GM23338 (cell line): ENCODE results near the gene WASF2. TPM values are rescaled to one million over a fixed set of nuclear protein-coding genes. Genes with fewer than 3 reads are reported as not detected.
A peak's percentile ranks its signal among the peaks of the same experiment; 100 is the strongest.

Experiments used
- ATAC-seq: fragments of 200-7000 bp; cut with Tn5 transposase; 3 replicates; pipeline ENCODE4 v1.9.1; 2020
- DNase-seq: peaks from one replicate; pipeline ENCODE4 v3.0.0-alpha.2; 2015; ENCODE audit warnings: low spot score
- H2AFZ ChIP-seq: fragments of 200-600 bp; sonication (generic); 2 replicates; pipeline ENCODE4 v1.8.0; 2016; ENCODE audit warnings: antibody characterized with exemption, mild to moderate bottlenecking, moderate library complexity
- H3F3A ChIP-seq: fragments of 200-600 bp; sonication (generic); replicated peaks from 2 replicates; pipeline ENCODE4 v1.8.0; 2017; ENCODE audit warnings: antibody characterized with exemption, mixed run types, low read depth
- H3K27ac ChIP-seq: fragments of 200-600 bp; sonication (generic); 2 replicates; pipeline ENCODE4 v1.6.1; 2016; ENCODE audit warnings: low read depth
- H3K27me3 ChIP-seq: fragments of 200-600 bp; sonication (generic); 2 replicates; pipeline ENCODE4 v1.8.0; 2016; ENCODE audit warnings: mild to moderate bottlenecking, mixed run types, moderate library complexity; ENCODE audit not compliant: insufficient read depth
- H3K36me3 ChIP-seq: fragments of 200-600 bp; sonication (generic); 2 replicates; pipeline ENCODE4 v1.8.0; 2016; ENCODE audit warnings: mild to moderate bottlenecking; ENCODE audit not compliant: insufficient read depth
- H3K4me1 ChIP-seq: fragments of 200-600 bp; sonication (generic); 2 replicates; pipeline ENCODE4 v1.8.0; 2016; ENCODE audit warnings: mild to moderate bottlenecking, moderate library complexity; ENCODE audit not compliant: insufficient read depth
- H3K4me2 ChIP-seq: fragments of 200-600 bp; sonication (generic); 2 replicates; pipeline ENCODE4 v1.7.1; 2017; ENCODE audit warnings: mixed run types
- H3K4me3 ChIP-seq: fragments of 200-600 bp; sonication (generic); 2 replicates; pipeline ENCODE4 v1.6.1; 2016; ENCODE audit warnings: mixed run types
- H3K79me2 ChIP-seq: fragments of 200-600 bp; sonication (generic); replicated peaks from 2 replicates; pipeline ENCODE4 v1.8.0; 2017; ENCODE audit warnings: mild to moderate bottlenecking; ENCODE audit not compliant: insufficient read depth
- H3K9me2 ChIP-seq: fragments of 200-600 bp; sonication (generic); 2 replicates; pipeline ENCODE4 v1.8.0; 2017; ENCODE audit not compliant: insufficient read depth
- H4K20me1 ChIP-seq: fragments of 200-600 bp; sonication (generic); replicated peaks from 2 replicates; pipeline ENCODE4 v1.8.0; 2017; ENCODE audit warnings: mild to moderate bottlenecking; ENCODE audit not compliant: insufficient read depth
- H3K27ac Mint-ChIP-seq: 2 replicates; pipeline ENCODE4 v1.8.0; 2020; ENCODE audit warnings: inconsistent platforms, mild to moderate bottlenecking, moderate library complexity, mixed read lengths
- H3K27me3 Mint-ChIP-seq: 3 replicates; pipeline ENCODE4 v1.8.0; 2022; ENCODE audit warnings: low read depth, mild to moderate bottlenecking, moderate library complexity, mixed read lengths, inconsistent platforms; ENCODE audit not compliant: insufficient read depth, poor library complexity
- H3K36me3 Mint-ChIP-seq: 3 replicates; pipeline ENCODE4 v1.8.0; 2021; ENCODE audit warnings: low read depth, mild to moderate bottlenecking, inconsistent platforms, moderate library complexity, mixed read lengths
- H3K4me1 Mint-ChIP-seq: 3 replicates; pipeline ENCODE4 v1.8.0; 2020; ENCODE audit warnings: mild to moderate bottlenecking, inconsistent platforms, mixed read lengths
- H3K4me3 Mint-ChIP-seq: 3 replicates; pipeline ENCODE4 v1.8.0; 2021; ENCODE audit warnings: moderate library complexity, mild to moderate bottlenecking, inconsistent platforms, mixed read lengths
- H3K9me3 Mint-ChIP-seq: 3 replicates; pipeline ENCODE4 v1.8.0; 2020; ENCODE audit warnings: moderate library complexity, mild to moderate bottlenecking, inconsistent platforms, mixed read lengths
- EZH2phosphoT487 ChIP-seq: fragments of 200-600 bp; sonication (generic); IDR thresholded peaks from one replicate; pipeline ENCODE4 v1.8.1; 2018; ENCODE audit warnings: antibody characterized with exemption; ENCODE audit not compliant: unreplicated experiment
- JUNB ChIP-seq: IDR thresholded peaks from one replicate; pipeline ENCODE4 v1.6.1; 2016; ENCODE audit warnings: antibody characterized with exemption; ENCODE audit not compliant: unreplicated experiment
- NANOG ChIP-seq: IDR thresholded peaks from 2 replicates; pipeline ENCODE4 v1.6.1; 2016; ENCODE audit warnings: antibody characterized with exemption, borderline replicate concordance
- POLR2AphosphoS5 ChIP-seq: IDR thresholded peaks from 2 replicates; pipeline ENCODE4 v1.6.1; 2016; ENCODE audit warnings: antibody characterized with exemption, low read depth
- STAT1 ChIP-seq: IDR thresholded peaks from one replicate; pipeline ENCODE4 v1.6.1; 2016; ENCODE audit warnings: antibody characterized with exemption; ENCODE audit not compliant: unreplicated experiment
- ZNF114 ChIP-seq: fragments of 250-450 bp; sonication (Bioruptor Pico); IDR thresholded peaks from 2 replicates; pipeline ENCODE4 v1.5.0; 2020; ENCODE audit warnings: mild to moderate bottlenecking, moderate library complexity
- ZNF462 ChIP-seq: fragments of 250-450 bp; sonication (Bioruptor Pico); IDR thresholded peaks from 2 replicates; pipeline ENCODE4 v1.5.0; 2020; ENCODE audit warnings: mild to moderate bottlenecking, moderate library complexity
- polyA plus RNA-seq: library from polyadenylated mRNA; unstranded; fragments of >200 nt; fragmentation: Nextera tagmentation; extraction: Ambion mirVana; gene quantifications from 2 replicates; pipeline ENCODE4 v1.2.1, GENCODE V29; 2016
- total RNA-seq: library from RNA; depleted of rRNA; stranded (reverse); fragments of >200 nt; shearing (Covaris generic); gene quantifications from 2 replicates; pipeline ENCODE4 v1.2.3, GENCODE V29; 2014
- TF ChIP-seq, protein P1 (sequence below): IDR thresholded peaks from one replicate; pipeline ENCODE4 v1.6.1; 2018; ENCODE audit warnings: antibody characterized with exemption; ENCODE audit not compliant: unreplicated experiment
- TF ChIP-seq, protein P2 (sequence below), 2 experiments: fragments of 200-600 bp in 1 of 2; sonication (generic) in 1 of 2; conservative IDR thresholded peaks; 2 replicates each; pipeline versions ENCODE4 v1.5.1 to v1.6.1; 2016 to 2017; ENCODE audit warnings: antibody characterized with exemption in 2 of 2, low read depth in 2 of 2, mild to moderate bottlenecking in 2 of 2, moderate library complexity in 1 of 2

The WASF2 gene
- total and polyA plus RNA-seq, 2 experiments from 2014 or later = 40.9 to 95.6 TPM

GRCh38 chr1:27503844-27504587, 14.0 kb upstream of the WASF2 start:
- DNase-seq (no peak), ATAC-seq (peak; percentile 60)
- Mint-ChIP-seq H3K27me3 (peaks cover 19% of the 10 kb centered on the region), H3K4me3 (no peak overlapping the region; the same call in 2 of the 3 replicates), H3K9me3 (peaks cover 2% of the 10 kb centered on the region; the same call in 2 of the 3 replicates), H3K36me3 (no peaks in the 10 kb centered on the region), H3K4me1 (peaks cover 23% of the 10 kb centered on the region), H3K27ac (peak overlapping the region; percentile 74)
- Histone ChIP-seq H3K4me1 (peaks cover 17% of the 10 kb centered on the region), H3K36me3 (no peaks in the 10 kb centered on the region), H3K27me3 (no peaks in the 10 kb centered on the region), H3K79me2 (no peaks in the 10 kb centered on the region), H3K9me2 (no peaks in the 10 kb centered on the region), H4K20me1 (no peaks in the 10 kb centered on the region), H3K4me2 (peak overlapping the region; percentile 55), H3F3A (peaks cover 3% of the 10 kb centered on the region), H3K27ac (peak overlapping the region; percentile 90), H2AFZ (peak overlapping the region; percentile 96), H3K4me3 (no peak overlapping the region)
- TF ChIP-seq EZH2phosphoT487 = no peak
- TF ChIP-seq, protein P1, sequence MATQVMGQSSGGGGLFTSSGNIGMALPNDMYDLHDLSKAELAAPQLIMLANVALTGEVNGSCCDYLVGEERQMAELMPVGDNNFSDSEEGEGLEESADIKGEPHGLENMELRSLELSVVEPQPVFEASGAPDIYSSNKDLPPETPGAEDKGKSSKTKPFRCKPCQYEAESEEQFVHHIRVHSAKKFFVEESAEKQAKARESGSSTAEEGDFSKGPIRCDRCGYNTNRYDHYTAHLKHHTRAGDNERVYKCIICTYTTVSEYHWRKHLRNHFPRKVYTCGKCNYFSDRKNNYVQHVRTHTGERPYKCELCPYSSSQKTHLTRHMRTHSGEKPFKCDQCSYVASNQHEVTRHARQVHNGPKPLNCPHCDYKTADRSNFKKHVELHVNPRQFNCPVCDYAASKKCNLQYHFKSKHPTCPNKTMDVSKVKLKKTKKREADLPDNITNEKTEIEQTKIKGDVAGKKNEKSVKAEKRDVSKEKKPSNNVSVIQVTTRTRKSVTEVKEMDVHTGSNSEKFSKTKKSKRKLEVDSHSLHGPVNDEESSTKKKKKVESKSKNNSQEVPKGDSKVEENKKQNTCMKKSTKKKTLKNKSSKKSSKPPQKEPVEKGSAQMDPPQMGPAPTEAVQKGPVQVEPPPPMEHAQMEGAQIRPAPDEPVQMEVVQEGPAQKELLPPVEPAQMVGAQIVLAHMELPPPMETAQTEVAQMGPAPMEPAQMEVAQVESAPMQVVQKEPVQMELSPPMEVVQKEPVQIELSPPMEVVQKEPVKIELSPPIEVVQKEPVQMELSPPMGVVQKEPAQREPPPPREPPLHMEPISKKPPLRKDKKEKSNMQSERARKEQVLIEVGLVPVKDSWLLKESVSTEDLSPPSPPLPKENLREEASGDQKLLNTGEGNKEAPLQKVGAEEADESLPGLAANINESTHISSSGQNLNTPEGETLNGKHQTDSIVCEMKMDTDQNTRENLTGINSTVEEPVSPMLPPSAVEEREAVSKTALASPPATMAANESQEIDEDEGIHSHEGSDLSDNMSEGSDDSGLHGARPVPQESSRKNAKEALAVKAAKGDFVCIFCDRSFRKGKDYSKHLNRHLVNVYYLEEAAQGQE = no peak
- TF ChIP-seq POLR2AphosphoS5 = no peak
- TF ChIP-seq STAT1 = no peak
- TF ChIP-seq ZNF462 (CRISPR knock-in tag) = no peak
- TF ChIP-seq NANOG = no peak
- TF ChIP-seq, protein P2, sequence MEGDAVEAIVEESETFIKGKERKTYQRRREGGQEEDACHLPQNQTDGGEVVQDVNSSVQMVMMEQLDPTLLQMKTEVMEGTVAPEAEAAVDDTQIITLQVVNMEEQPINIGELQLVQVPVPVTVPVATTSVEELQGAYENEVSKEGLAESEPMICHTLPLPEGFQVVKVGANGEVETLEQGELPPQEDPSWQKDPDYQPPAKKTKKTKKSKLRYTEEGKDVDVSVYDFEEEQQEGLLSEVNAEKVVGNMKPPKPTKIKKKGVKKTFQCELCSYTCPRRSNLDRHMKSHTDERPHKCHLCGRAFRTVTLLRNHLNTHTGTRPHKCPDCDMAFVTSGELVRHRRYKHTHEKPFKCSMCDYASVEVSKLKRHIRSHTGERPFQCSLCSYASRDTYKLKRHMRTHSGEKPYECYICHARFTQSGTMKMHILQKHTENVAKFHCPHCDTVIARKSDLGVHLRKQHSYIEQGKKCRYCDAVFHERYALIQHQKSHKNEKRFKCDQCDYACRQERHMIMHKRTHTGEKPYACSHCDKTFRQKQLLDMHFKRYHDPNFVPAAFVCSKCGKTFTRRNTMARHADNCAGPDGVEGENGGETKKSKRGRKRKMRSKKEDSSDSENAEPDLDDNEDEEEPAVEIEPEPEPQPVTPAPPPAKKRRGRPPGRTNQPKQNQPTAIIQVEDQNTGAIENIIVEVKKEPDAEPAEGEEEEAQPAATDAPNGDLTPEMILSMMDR (conservative IDR thresholded peaks at IDR 0.05; ENCODE audit: low read depth in 2 of 2) = no peak
- TF ChIP-seq JUNB = no peak
- no peak for TF ChIP-seq ZNF114
